Measurements from ENCODE around the gene DIPK1C. TPM values are rescaled to one million over a fixed set of nuclear protein-coding genes. Genes with fewer than 3 reads are reported as not detected.

The DIPK1C gene
- total and polyA plus RNA-seq, 9 of the 15 experiments (the other 6 are each of a cell fraction or from before 2014, with no cell fraction given) = 0.04 to 0.32 (median 0.15) TPM; not detected in 2

DNA sequence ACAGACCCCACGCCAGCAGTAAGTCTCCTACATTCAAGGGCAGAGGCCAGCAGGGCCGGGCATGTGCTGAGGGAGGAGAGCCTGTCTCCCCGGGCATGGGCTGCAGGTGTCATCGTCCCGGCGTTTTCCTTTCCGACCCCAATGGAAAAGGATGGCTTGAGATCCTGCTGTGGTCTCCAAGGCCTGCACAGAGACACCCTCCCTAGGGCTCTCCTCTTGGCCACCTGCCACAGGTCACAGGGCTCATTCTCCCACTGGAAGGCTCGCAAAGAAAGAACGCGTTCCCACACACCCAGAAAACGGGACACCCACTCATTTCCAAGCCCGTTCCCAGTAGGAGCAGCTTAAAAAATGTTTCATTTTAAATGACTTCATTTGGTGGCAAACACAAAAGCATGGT is 41.0 kb downstream of the DIPK1C start:
- in situ Hi-C loops (cut with MboI) (no loop called here), intact Hi-C loops (cut with micrococcal nuclease) (no loop called here)
- no peak overlapping the region for H3K4me2 ChIP-seq (ENCODE audit: insufficient read depth, low read length)
- peaks cover 10 to 55% of the 10 kb centered on the region in 2 experiments; a peak in 4 of 5 replicates for H3K27me3 ChIP-seq (ENCODE audit: control insufficient read depth in 2 of 2, insufficient read depth in 2 of 2, low read length in 2 of 2)
- WGBS (ENCODE audit: insufficient coverage, low coverage, missing lambda C conversion rate) = 0% methylated on average over 7 of the region's 12 CpGs
- no TSS peak for BruUV-seq (replicated peaks)
- H3K4me3 ChIP-seq = no peak overlapping the region
- no peaks in the 10 kb centered on the region for H3K4me1 ChIP-seq (replicated peaks in 1 of 2; ENCODE audit: control insufficient read depth in 2 of 2, insufficient read depth in 2 of 2, low read length in 2 of 2)
- H4K20me1 ChIP-seq (replicated peaks; ENCODE audit: control insufficient read depth, insufficient read depth, low read length) = no peaks in the 10 kb centered on the region
- H3K9me1 ChIP-seq (ENCODE audit: control insufficient read depth, insufficient read depth, low read length) = no peaks in the 10 kb centered on the region
- no peak overlapping the region for H2AFZ ChIP-seq (ENCODE audit: low read depth, low read length)
- H3K27ac ChIP-seq (ENCODE audit: extremely low read depth, low read depth, low read length) = no peak overlapping the region
- ATAC-seq (no peak), FAIRE-seq (no peak), DNase-seq (ENCODE audit: extremely low read depth in 1 of 4, low spot score in 3 of 4) (no peak)
- H3K36me3 ChIP-seq (ENCODE audit: control insufficient read depth, insufficient read depth, low read length) = no peaks in the 10 kb centered on the region
- H3K9me3 ChIP-seq (replicated peaks; ENCODE audit: control insufficient read depth, insufficient read depth, low read depth, low read length) = no peaks in the 10 kb centered on the region
- no peak overlapping the region for H3K9ac ChIP-seq (ENCODE audit: insufficient read depth in 1 of 2, low read depth in 2 of 2, low read length in 2 of 2)
- TF ChIP-seq CHD7 (IDR thresholded peaks at IDR 0.05; ENCODE audit: low read depth, low read length) (no peak), MYBL2 (IDR thresholded peaks at IDR 0.05; ENCODE audit: low read depth) (no peak), MYBL2 (CRISPR knock-in tag; IDR thresholded peaks at IDR 0.05; ENCODE audit: borderline replicate concordance) (no peak), GTF2E2 (tag; IDR thresholded peaks at IDR 0.05) (no peak), GTF2A2 (tag; IDR thresholded peaks at IDR 0.05) (no peak), RNF219 (CRISPR knock-in tag; IDR thresholded peaks at IDR 0.05) (no peak), PPARD (CRISPR knock-in tag; IDR thresholded peaks at IDR 0.05) (no peak)
- TF ChIP-seq, protein P1, sequence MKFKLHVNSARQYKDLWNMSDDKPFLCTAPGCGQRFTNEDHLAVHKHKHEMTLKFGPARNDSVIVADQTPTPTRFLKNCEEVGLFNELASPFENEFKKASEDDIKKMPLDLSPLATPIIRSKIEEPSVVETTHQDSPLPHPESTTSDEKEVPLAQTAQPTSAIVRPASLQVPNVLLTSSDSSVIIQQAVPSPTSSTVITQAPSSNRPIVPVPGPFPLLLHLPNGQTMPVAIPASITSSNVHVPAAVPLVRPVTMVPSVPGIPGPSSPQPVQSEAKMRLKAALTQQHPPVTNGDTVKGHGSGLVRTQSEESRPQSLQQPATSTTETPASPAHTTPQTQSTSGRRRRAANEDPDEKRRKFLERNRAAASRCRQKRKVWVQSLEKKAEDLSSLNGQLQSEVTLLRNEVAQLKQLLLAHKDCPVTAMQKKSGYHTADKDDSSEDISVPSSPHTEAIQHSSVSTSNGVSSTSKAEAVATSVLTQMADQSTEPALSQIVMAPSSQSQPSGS (CRISPR knock-in tag; IDR thresholded peaks at IDR 0.05) = no peak
- ChIA-PET CTCF (ENCODE audit: low intra/inter-chr PET ratio) (no interaction called here), POLR2A (no interaction called here)
- no peaks in the 10 kb centered on the region for H3K79me2 ChIP-seq (ENCODE audit: control insufficient read depth, insufficient read depth, low read length)
